Effector CD8-positive, alpha-beta T cell (primary cell): ENCODE measurements around the gene PPP2CA.
"Not testable (repeated sequence)": the region's sequence is repeated elsewhere in the genome, so short reads cannot be mapped to it uniquely, and the experiment has no call there.

ENCODE experiments used
- DNase-seq: peaks from one replicate; lab custom pipeline; 2025; lab: John Stamatoyannopoulos, UW
- total RNA-seq, 4 experiments: gene quantifications; one replicate each; lab custom pipeline; 2026; lab: John Stamatoyannopoulos, UW

Gene PPP2CA
- 27.0 to 34.3 (median 30.0) reads per million in 4 experiments for total RNA-seq

GRCh38 chr5:134225780-134226440 lies at the start of gene PPP2CA:
PPP2CA (minus strand) TSS chr5:134226073; CDS start chr5:134225861, 212 bp downstream.
- peak; percentile 99 for DNase-seq

- DNase-seq = no peak
These were observed 47.9 kb upstream of the PPP2CA start for GRCh38 chr5:134273642-134274395.

DNA sequence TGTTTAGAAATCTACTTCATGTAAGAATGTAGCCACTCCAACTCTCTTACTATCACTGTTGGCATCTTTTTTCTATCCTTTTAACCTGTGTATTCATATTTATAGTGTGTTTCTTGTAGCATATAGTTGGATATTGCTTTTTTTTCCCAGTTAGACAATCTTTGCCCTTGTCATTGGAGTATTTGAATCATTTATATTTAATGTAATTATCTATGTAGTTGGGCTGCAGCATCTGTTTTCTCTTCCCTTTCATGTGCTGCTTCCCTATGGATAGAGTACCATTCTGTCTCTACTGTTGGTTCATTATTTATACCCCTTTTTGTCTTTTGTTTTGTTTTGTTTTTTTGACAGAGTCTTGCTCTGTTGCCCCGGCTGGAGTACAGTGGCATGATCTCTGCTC lies 45.2 kb upstream of the PPP2CA start:
- no peak for DNase-seq

DNA sequence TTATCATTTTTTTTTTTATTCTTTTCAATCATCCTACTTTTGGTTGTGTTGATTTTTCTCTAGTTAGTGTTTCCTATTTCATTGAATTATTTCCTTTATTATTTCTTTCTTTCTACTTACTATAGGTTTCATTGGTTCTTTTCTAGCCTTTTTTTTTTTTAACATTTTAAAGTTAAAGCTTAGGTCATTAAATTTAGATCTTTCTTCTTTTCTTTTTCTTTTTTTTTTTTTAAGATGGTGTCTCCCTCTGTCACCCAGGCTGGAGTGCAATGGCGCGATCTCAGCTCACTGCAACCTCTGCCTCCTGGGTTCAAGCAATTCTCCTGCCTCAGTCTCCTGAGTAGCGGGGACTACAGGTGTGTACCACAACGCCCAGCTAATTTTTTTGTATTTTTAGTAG lies 43.0 kb upstream of the PPP2CA start:
- no peak for DNase-seq

GRCh38 chr5:134268019-134268601 lies 42.2 kb upstream of the PPP2CA start:
- no peak for DNase-seq

DNA sequence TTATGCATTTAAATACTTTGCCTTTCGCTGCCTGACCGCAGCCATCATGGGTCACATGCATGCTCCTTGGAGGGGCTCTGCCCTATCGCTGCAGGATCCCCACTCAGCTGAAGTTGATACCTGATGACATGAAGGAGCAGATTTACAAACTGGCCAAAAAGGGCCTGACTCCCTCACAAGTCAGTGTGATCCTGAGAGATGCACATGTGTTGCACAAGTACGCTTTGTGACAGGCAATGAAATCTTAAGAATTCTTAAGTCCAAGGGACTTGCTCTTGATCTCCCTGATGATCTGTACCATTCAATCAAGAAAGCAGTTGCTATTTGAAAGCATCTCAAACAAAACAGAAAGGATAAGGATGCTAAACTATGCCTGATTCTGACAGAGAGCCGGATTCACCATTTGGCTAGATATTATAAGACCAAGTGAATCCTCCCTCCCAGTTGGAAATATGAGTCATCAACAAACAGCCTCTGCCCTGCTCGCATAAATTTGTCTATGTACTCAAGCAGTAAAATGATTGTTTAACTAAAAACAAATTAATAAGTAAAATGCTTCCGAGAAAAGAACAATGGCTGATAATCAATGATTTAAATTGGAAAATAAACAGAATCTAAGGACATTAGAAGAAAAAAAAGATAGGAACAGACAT lies 41.6 kb upstream of the PPP2CA start:
- DNase-seq = no peak

GRCh38 chr5:134263801-134264200 lies 37.9 kb upstream of the PPP2CA start:
- DNase-seq = no peak

DNA sequence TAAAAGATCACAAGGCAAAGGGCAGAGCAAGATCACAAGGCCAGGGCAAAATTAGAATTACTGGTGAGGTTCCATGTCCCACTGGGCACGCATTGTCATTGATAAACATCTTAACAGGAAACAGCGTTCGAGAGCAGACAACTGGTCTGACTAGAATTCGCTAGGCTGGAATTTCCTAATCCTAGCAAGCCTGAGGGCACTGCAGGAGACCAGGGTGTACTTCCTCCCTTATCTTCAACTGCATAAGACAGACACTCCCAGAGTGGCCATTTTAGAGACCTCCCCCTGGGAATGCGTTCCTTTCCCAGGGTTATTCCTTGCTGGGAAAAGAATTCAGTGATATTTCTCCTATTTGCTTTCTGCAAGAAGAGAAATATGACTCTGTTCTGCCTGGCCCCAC lies 36.8 kb upstream of the PPP2CA start:
- not testable (repeated sequence) for DNase-seq

GRCh38 chr5:134258896-134259295 lies 33.0 kb upstream of the PPP2CA start:
- no peak for DNase-seq

- no peak for DNase-seq
These were observed 31.3 kb upstream of the PPP2CA start for GRCh38 chr5:134257176-134257575.

DNA sequence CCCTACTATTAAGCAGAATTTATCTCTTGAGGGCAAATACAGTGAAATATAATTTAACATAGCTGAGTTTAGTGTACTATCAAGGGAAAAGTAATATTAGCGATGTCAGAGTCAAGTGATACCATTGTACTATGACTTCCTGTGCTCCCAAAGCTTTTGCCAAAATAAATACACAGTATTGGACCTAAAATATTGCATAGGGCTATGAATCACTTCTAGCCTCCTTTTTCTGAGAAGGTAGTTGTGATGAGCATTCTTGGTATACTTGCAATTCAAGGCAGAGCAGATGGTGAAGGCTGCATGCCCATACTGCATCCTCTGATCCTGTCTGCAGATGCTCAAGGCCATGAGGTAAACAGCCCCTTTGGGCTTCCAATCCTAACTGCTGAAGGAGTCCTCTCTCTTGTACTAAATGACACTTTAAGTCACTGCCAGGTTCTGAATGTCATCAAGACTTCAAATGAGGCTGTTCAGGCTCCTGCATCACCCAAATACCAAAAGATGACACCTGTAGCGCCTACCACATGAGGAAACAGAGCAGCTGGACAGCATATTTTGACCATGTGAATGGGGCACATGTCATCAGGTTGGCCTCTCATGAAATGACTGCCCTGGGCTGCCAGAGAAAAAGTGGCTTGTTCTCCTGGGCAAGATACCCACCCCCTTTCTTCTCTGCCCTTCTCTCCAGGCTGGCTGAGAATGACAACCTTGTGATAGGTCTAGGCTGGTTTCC lies 29.7 kb upstream of the PPP2CA start:
- DNase-seq = no peak

GRCh38 chr5:134253368-134254153 lies 27.7 kb upstream of the PPP2CA start:
- not testable (repeated sequence) for DNase-seq

DNA sequence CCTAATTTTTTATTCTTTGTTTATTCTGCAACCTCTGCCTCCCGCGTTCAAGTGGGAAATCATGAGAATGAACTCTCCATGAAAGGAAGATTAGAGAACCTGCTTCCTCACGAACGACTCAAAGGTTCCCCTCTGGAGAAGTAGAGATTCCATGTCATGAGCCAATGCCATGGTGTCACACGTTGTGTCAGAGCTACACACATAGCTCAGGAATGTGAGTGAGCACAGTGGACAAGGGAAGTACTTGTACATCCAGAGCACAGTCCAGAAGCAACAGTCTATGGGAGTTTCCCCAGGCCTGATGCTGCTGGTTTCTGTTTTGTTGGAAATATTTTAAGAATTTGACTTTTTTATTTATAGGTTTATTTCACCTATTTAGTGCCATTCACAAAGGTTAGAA lies 26.8 kb upstream of the PPP2CA start:
- no peak for DNase-seq

GRCh38 chr5:134250949-134251348 lies 25.1 kb upstream of the PPP2CA start:
- no peak for DNase-seq

DNA sequence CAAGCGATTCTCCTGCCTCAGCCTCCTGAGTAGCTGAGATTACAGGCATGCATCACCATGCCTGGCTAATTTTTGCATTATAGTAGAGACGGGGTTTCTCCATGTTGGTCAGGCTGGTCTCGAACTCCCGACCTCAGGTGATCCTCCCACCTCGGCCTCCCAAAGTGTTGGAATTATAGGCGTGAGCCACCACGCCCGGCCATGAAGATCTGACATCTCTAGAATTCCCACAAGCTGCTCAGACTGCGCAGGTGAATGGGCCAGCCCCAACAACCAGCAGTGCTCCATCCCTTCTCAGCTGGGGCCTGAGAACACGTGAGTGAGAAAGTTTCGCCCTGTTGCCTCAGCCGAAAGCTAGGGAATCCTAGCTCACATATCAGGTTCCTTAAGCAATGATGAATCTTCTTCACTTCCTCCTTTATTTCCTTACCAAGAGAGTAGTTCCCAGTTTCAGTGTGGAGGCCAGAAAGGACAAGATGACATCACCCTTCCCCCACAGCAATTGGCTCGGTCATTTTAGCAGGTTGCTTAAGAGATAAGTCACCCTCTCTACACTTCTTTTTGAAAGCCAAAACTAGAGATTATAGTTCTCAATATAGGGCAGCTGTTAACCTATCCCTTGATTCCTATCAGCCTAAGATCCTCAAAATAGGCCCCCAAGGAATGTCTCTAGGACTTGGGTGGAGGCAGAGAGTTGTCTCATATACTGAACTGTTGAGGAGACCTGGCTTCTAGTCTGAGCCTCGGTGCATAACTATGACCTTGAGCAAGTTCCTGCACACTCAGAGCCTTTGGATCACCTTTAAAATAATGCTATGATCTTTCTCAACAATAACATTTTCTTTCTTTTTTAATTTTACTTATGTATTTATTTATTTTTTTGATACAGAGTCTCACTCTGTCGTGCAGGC lies 23.9 kb upstream of the PPP2CA start:
- no peak for DNase-seq

DNA sequence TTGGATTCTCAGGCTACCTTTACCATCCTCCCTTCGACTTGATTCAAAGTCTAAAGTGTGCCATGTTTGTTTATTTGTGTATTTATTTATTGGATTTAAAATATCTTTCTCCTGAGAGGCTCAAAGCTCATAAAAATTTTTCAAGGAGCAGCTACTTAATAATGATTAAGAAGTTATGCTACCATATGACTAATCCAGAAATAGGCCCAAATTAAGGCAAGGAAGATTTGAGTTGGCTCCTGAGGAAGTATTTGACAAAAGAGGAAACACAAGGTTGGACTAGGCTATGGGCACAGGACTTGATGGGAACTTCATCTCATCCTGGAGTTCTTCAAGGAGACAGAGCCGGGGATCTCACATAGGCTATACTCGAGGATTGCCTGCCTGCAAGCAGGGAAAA lies 22.4 kb upstream of the PPP2CA start:
- DNase-seq = no peak

DNA sequence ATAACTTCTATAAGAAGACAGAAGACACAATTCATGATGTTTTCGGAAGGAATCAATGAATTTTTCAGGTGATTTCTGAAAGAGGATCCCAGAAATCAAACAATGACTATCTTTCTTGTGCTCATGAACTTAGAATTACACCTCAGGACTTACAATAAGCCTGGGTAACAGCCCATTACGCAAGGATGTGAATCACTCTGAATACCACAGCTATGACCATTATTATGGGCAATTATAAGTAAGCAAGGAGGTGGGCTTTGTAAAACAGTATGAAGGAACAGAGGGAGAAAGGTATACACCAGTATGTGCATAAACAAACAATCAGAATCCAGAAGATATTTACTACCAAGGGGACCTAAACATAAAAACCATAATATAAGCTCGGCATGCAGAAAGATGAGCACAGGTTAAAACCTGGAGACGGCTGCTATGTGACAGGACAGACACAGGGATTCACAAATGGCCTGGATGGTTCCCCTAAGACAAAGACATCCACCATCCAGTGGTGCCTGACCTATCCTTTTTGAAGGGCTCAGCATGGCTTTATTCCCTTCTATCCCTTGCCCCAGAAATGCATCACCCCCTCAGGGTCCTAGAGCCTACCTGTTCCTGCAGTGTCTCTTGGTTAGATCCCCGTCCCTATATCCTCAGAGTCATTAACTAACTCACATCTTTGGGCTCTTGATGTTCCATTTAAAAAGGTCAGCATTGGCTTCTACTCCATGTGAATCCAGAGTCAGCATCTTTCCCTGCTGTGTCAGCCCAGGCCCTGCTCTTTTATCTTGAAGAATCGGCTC lies 21.8 kb upstream of the PPP2CA start:
- no peak for DNase-seq

- no peak for DNase-seq
These were observed 21.0 kb upstream of the PPP2CA start for GRCh38 chr5:134246771-134247427.

GRCh38 chr5:134245692-134246091 lies 19.8 kb upstream of the PPP2CA start:
- DNase-seq = no peak
